Measurements from ENCODE around the gene JAK1.

GRCh38 chr1:64913361-64914015 is 52.9 kb downstream of the JAK1 start:
- TF ChIP-seq CTCF (IDR thresholded peaks at IDR 0.05; ENCODE audit: low read length): no peak
- no peak for TF ChIP-seq EZH2 (optimal IDR thresholded peaks at IDR 0.05; ENCODE audit: low read depth, low read length)

Measured in MM.1S (cell line).